Mucosa of gallbladder (tissue), 1 donor: ENCODE results near the gene P2RX5. TPM values are rescaled to one million over a fixed set of nuclear protein-coding genes. Genes with fewer than 3 reads are reported as not detected.
A peak's percentile ranks its signal among the peaks of the same experiment; 100 is the strongest.

ENCODE experiments used
- DNase-seq: peaks from one replicate; pipeline ENCODE4 v3.0.0-alpha.2; 2020; ENCODE audit warnings: low spot score
- total RNA-seq: library from RNA; stranded (reverse); gene quantifications from one replicate; pipeline ENCODE4 v1.2.1, GENCODE V29; 2021
- donor health status: DM: no; HTN: no; CAD: no.

P2RX5 gene
- total RNA-seq, 1 donor from 2014 or later, result 2.0 TPM

- no peak for DNase-seq
Measured at GRCh38 chr17:3681565-3681964, 14.4 kb downstream of the P2RX5 start.

GRCh38 chr17:3681057-3681456, 14.9 kb downstream of the P2RX5 start:
- no peak for DNase-seq

GRCh38 chr17:3679531-3680126, 16.3 kb downstream of the P2RX5 start:
- no peak for DNase-seq

- no peak for DNase-seq
Measured at GRCh38 chr17:3678821-3679530, 17.0 kb downstream of the P2RX5 start.

- DNase-seq, result no peak
Measured at GRCh38 chr17:3678095-3678820, 17.7 kb downstream of the P2RX5 start.

GRCh38 chr17:3675886-3676285, 20.1 kb downstream of the P2RX5 start:
- no peak for DNase-seq

GRCh38 chr17:3672571-3672970, 23.4 kb downstream of the P2RX5 start:
- DNase-seq, result no peak

- DNase-seq, result no peak
Measured at GRCh38 chr17:3669548-3669947, 26.4 kb downstream of the P2RX5 start.

- no peak for DNase-seq
Measured at GRCh38 chr17:3669085-3669347, 26.9 kb downstream of the P2RX5 start.

- peak; percentile 99 for DNase-seq
Measured at GRCh38 chr17:3668279-3669084, 27.5 kb downstream of the P2RX5 start, which contains the start of the genes EMC6 and TAX1BP3. Gene EMC6, plus strand, starts transcription at chr17:3668812. Its CDS starts 335 bp downstream, at chr17:3669147. Gene TAX1BP3, minus strand, starts transcription at chr17:3668578. Its CDS starts 52 bp downstream, at chr17:3668526.

GRCh38 chr17:3667366-3668278, 28.3 kb downstream of the P2RX5 start:
- peak; percentile 89 for DNase-seq

GRCh38 chr17:3666516-3666915, 29.4 kb downstream of the P2RX5 start:
- no peak for DNase-seq

GRCh38 chr17:3665834-3666233, 30.1 kb downstream of the P2RX5 start:
- DNase-seq, result no peak

GRCh38 chr17:3663102-3664011, 32.6 kb downstream of the P2RX5 start:
- no peak for DNase-seq

GRCh38 chr17:3660311-3660891, 35.6 kb downstream of the P2RX5 start:
- no peak for DNase-seq

- DNase-seq, result peak; percentile 58
Measured at GRCh38 chr17:3659541-3660111, 36.3 kb downstream of the P2RX5 start.

- no peak for DNase-seq
Measured at GRCh38 chr17:3658784-3659449, 37.0 kb downstream of the P2RX5 start.

GRCh38 chr17:3657874-3658783, 37.8 kb downstream of the P2RX5 start:
- DNase-seq, result no peak
